Left lung (tissue), 10 donors: Measurements from ENCODE around the gene CXCL10. TPM values are rescaled to one million over a fixed set of nuclear protein-coding genes. Genes with fewer than 3 reads are reported as not detected.

Experiments used
- ATAC-seq: fragments of 200-7000 bp; cut with Tn5 transposase; one replicate; pipeline ENCODE4 v1.9.1; 2020; ENCODE audit warnings: moderate library complexity
- DNase-seq, 4 donors: peaks; one replicate each; pipeline ENCODE4 v3.0.0-alpha.2; 2013 to 2020
- H3K27ac ChIP-seq, 2 donors: fragments of 200-600 bp; sonication (generic) in 1 of 2; one replicate each; pipeline versions ENCODE4 v1.5.0 to v1.8.0; 2020 to 2021
- H3K27me3 ChIP-seq, 2 donors: fragments of 200-600 bp; sonication (generic) in 1 of 2; one replicate each; pipeline versions ENCODE4 v1.5.0 to v1.8.0; 2020 to 2021
- H3K36me3 ChIP-seq, 2 donors: fragments of 200-600 bp; sonication (generic) in 1 of 2; one replicate each; pipeline versions ENCODE4 v1.5.0 to v1.8.0; 2020 to 2021
- H3K4me1 ChIP-seq, 2 donors: fragments of 200-600 bp; one replicate each; pipeline ENCODE4 v1.8.0; 2021
- H3K4me3 ChIP-seq, 2 donors: fragments of 200-600 bp; sonication (generic) in 1 of 2; one replicate each; pipeline versions ENCODE4 v1.5.0 to v1.8.0; 2020 to 2021; ENCODE audit warnings: mild to moderate bottlenecking in 1 of 2
- H3K9me3 ChIP-seq, 2 donors: fragments of 200-600 bp; sonication (generic) in 1 of 2; one replicate each; pipeline versions ENCODE4 v1.5.0 to v1.8.0; 2020 to 2021
- CTCF ChIP-seq, 2 donors: fragments of 200-600 bp; sonication (generic) in 1 of 2; IDR thresholded peaks; one replicate each; pipeline versions ENCODE4 v1.5.0 to v1.8.0; 2021; ENCODE audit warnings: antibody characterized with exemption in 2 of 2
- intact Hi-C, 2 donors: fragments of 100-400 bp; cut with DNase I; formaldehyde crosslinking; loops; one replicate each; pipeline versions ENCODE4 v1.11.2 to v1.14.2; 2022
- polyA plus RNA-seq, 6 donors: library from polyadenylated mRNA; unstranded; fragments of 120-200 nt; gene quantifications; one replicate each; pipeline ENCODE4 v1.2.1, GENCODE V29; 2013; ENCODE audit not compliant: insufficient read length in 6 of 6
- total RNA-seq, 2 donors: library from RNA; stranded (reverse); fragmentation: NEBNext Ultra II Directional; extraction: Animal tissue kit (Norgen Biotek cat#: 25700); gene quantifications; one replicate each; pipeline ENCODE4 v1.2.1, GENCODE V29; 2021
- donor health status: DM: no; HTN: yes; CAD: no.
- donor health status: DM: no; HTN: no; CAD: no.

CXCL10 gene
- total and polyA plus RNA-seq, 8 donors, result 0.94 to 31.6 (median 2.1) TPM

GRCh38 chr4:76036855-76037254 lies 13.6 kb upstream of the CXCL10 start:
- Histone ChIP-seq H3K4me3 (no peak overlapping the region), H3K27ac (no peak overlapping the region), H3K9me3 (no peaks in the 10 kb centered on the region), H3K27me3 (no peaks in the 10 kb centered on the region), H3K36me3 (no peaks in the 10 kb centered on the region), H3K4me1 (peaks cover 0 to 7% of the 10 kb centered on the region in 2 donors)
- intact Hi-C loops, result no loop called here
- no peak for TF ChIP-seq CTCF (IDR thresholded peaks at IDR 0.05)
- DNase-seq (no peak), ATAC-seq (no peak)

GRCh38 chr4:76035799-76036380 lies 12.6 kb upstream of the CXCL10 start, which contains the start of gene CXCL11:
Gene CXCL11 (minus strand): TSS chr4:76036070. CDS start chr4:76035987, 83 bp downstream.
- ATAC-seq, result no peak

GRCh38 chr4:76035141-76035540 lies 11.8 kb upstream of the CXCL10 start:
- Histone ChIP-seq H3K4me3 (no peak overlapping the region), H3K4me1 (peaks cover 0 to 7% of the 10 kb centered on the region in 2 donors), H3K36me3 (no peaks in the 10 kb centered on the region), H3K9me3 (no peaks in the 10 kb centered on the region), H3K27me3 (no peaks in the 10 kb centered on the region), H3K27ac (no peak overlapping the region)
- no peak for ATAC-seq
- no peak for TF ChIP-seq CTCF (IDR thresholded peaks at IDR 0.05)
- no peak for DNase-seq
- intact Hi-C loops, result no loop called here

More at GRCh38 chr4:76035799-76036380, 12.6 kb upstream of the CXCL10 start, which contains the start of gene CXCL11:
- DNase-seq, result no peak
- Histone ChIP-seq H3K27ac (no peak within 1 kb of the TSS), H3K27me3 (no peaks in the 10 kb centered on the region), H3K9me3 (no peaks in the 10 kb centered on the region), H3K4me1 (peaks cover 0 to 7% of the 10 kb centered on the region in 2 donors), H3K4me3 (no peak within 1 kb of the TSS), H3K36me3 (no peaks in the 10 kb centered on the region)
- TF ChIP-seq CTCF (IDR thresholded peaks at IDR 0.05), result no peak
- intact Hi-C loops, result no loop called here

DNA sequence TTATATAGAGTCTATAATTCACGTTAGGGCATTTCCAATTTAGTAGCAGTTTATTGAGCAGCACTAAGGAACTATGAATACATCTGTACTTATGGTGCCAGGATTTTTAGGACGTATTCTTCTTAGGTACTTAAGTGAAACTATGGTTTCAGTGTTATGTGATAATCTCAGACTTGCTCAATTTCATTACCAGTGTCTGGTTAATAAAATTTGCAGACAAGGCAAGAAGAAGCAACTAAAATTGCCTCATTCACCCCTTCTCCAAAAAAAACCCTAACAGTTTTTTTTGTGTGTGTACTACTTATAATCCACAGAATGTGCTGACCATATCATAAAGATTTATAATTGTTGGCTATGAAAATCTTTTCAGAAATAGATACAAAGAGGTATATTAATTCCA lies 6.0 kb upstream of the CXCL10 start:
- intact Hi-C loops, result no loop called here
- Histone ChIP-seq H3K27me3 (no peaks in the 10 kb centered on the region), H3K4me1 (peaks cover 0 to 1% of the 10 kb centered on the region in 2 donors), H3K9me3 (no peaks in the 10 kb centered on the region), H3K27ac (peak overlapping the region in 1 of 2 donors; percentile 66), H3K4me3 (no peak overlapping the region), H3K36me3 (no peaks in the 10 kb centered on the region)
- DNase-seq (no peak), ATAC-seq (no peak)
- TF ChIP-seq CTCF (IDR thresholded peaks at IDR 0.05), result no peak

- no peaks in the 10 kb centered on the region for H3K27me3 ChIP-seq
- H3K4me1 ChIP-seq, result peaks cover 0 to 8% of the 10 kb centered on the region in 2 donors
- H3K27ac ChIP-seq, result peak overlapping the region in 1 of 2 donors; percentile 66
- DNase-seq (peak in 1 of 4 donors; percentile 32), ATAC-seq (peak; percentile 37)
- no peaks in the 10 kb centered on the region for H3K36me3 ChIP-seq
- H3K9me3 ChIP-seq, result no peaks in the 10 kb centered on the region
- no peak for TF ChIP-seq CTCF (IDR thresholded peaks at IDR 0.05)
- intact Hi-C loops, result no loop called here
- H3K4me3 ChIP-seq, result no peak overlapping the region
Observed at GRCh38 chr4:76028350-76028765, 5.1 kb upstream of the CXCL10 start.
